Naive B cell (primary cell): ENCODE results near the gene TMEM204. TPM values are rescaled to one million over a fixed set of nuclear protein-coding genes. Genes with fewer than 3 reads are reported as not detected.

Experiments
- ATAC-seq, 2 donors: fragments of 150-1000 bp; cut with Tn5 transposase; 2 replicates each; pipeline ENCODE4 v1.10.0; 2021; ENCODE audit warnings: low read depth in 2 of 2, mild to moderate bottlenecking in 2 of 2, moderate library complexity in 2 of 2
- DNase-seq: peaks from one replicate; pipeline ENCODE4 v3.0.0; 2022
- H3K27ac Mint-ChIP-seq, 6 donors: one replicate each; pipeline ENCODE4 v1.8.0; 2020 to 2022; ENCODE audit warnings: mild to moderate bottlenecking in 6 of 6, mixed read lengths in 6 of 6, moderate library complexity in 5 of 6, inconsistent platforms in 2 of 6
- H3K27me3 Mint-ChIP-seq, 3 donors: one replicate each; pipeline ENCODE4 v1.8.0; 2021 to 2022; ENCODE audit warnings: mixed read lengths in 3 of 3, mild to moderate bottlenecking in 1 of 3
- H3K36me3 Mint-ChIP-seq, 2 donors: one replicate each; pipeline ENCODE4 v1.8.0; 2020 to 2022; ENCODE audit warnings: mixed read lengths in 2 of 2, inconsistent platforms in 1 of 2, mild to moderate bottlenecking in 1 of 2
- H3K4me1 Mint-ChIP-seq, 3 donors: one replicate each; pipeline ENCODE4 v1.8.0; 2020 to 2022; ENCODE audit warnings: mixed read lengths in 3 of 3, inconsistent platforms in 1 of 3, mild to moderate bottlenecking in 1 of 3, moderate library complexity in 1 of 3
- H3K4me3 Mint-ChIP-seq, 8 donors: one replicate each; pipeline ENCODE4 v1.8.0; 2020 to 2022; ENCODE audit warnings: mild to moderate bottlenecking in 8 of 8, mixed read lengths in 8 of 8, moderate library complexity in 8 of 8, inconsistent platforms in 2 of 8
- H3K9me3 Mint-ChIP-seq, 7 donors: one replicate each; pipeline ENCODE4 v1.8.0; 2020 to 2022; ENCODE audit warnings: mixed read lengths in 7 of 7, mild to moderate bottlenecking in 5 of 7, inconsistent platforms in 2 of 7, moderate library complexity in 1 of 7
- polyA plus RNA-seq, 6 donors: library from polyadenylated mRNA; unstranded; fragments of 300-500 nt; fragmentation: Illumina TruSeq; gene quantifications; one replicate each; pipeline ENCODE4 v1.2.3, GENCODE V29; 2021; ENCODE audit warnings: low read depth in 6 of 6

The TMEM204 gene
- polyA plus RNA-seq, 6 donors from 2014 or later: 5.2 to 23.9 (median 6.6) TPM

DNA sequence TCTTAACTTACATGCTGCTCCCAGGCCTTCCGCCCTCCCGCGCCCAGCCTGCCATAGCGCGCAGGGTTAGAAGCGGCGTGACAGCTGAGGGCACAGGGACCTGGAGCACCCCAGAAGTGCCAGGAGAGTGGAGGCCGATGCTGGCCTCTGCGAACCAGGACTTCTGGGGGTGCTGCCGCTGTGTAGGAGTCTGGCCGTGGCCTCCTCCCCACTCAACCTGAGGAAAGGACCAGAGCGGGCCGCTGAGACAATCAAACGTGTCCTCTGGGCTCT lies 1.9 kb upstream of the TMEM204 start:
- ATAC-seq: no peak
- H3K4me1 Mint-ChIP-seq: peaks cover 0 to 25% (median 19%) of the 10 kb centered on the region in 3 donors
- no peak for DNase-seq
- peaks cover 0 to 25% (median 0%) of the 10 kb centered on the region in 3 donors for H3K27me3 Mint-ChIP-seq
- no peak overlapping the region for H3K4me3 Mint-ChIP-seq
- no peaks in the 10 kb centered on the region for H3K36me3 Mint-ChIP-seq
- H3K9me3 Mint-ChIP-seq: peaks cover 0 to 2% (median 0%) of the 10 kb centered on the region in 7 donors
- H3K27ac Mint-ChIP-seq: no peak overlapping the region

DNA sequence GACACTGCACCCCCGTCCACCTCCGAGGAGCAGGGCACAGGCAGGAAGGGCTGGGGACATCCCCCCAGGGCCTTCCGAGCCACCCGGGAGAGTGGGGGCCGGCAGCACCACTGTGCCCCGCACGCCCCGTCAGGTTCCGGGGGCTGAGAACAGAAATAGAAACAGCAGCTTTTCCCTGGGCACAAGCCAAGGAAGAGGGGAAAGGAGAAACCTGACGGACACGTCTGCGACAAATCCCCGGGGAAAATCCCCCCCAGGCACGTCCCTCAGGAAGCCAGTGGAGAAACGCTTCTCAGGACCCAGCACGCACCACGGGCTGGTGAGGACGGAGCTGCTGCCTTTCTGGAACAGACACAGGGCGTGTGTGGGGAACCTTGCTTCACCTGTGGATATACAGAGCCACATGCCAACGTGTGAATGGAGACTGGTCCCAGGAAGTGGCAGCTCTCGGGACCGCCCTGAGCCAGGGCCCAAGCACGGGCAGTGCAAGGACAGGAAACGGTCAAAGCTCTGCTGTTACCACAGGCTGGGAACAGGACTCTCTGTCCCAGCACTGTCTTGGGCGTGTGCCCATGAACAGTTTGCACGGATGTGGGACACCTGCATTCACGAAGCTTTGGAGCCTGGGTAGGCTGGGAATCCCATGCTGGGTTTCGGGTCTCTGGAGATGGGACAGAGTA lies 1.2 kb upstream of the TMEM204 start:
- Mint-ChIP-seq H3K36me3 (no peaks in the 10 kb centered on the region), H3K9me3 (peaks cover 0 to 2% (median 0%) of the 10 kb centered on the region in 7 donors), H3K4me1 (peaks cover 0 to 31% (median 22%) of the 10 kb centered on the region in 3 donors), H3K27me3 (peaks cover 0 to 32% (median 0%) of the 10 kb centered on the region in 3 donors), H3K4me3 (peak overlapping the region in 4 of 8 donors; percentile 15 to 96 (median 68)), H3K27ac (peak overlapping the region in 1 of 6 donors; percentile 47)
- ATAC-seq: no peak
- DNase-seq: no peak

DNA sequence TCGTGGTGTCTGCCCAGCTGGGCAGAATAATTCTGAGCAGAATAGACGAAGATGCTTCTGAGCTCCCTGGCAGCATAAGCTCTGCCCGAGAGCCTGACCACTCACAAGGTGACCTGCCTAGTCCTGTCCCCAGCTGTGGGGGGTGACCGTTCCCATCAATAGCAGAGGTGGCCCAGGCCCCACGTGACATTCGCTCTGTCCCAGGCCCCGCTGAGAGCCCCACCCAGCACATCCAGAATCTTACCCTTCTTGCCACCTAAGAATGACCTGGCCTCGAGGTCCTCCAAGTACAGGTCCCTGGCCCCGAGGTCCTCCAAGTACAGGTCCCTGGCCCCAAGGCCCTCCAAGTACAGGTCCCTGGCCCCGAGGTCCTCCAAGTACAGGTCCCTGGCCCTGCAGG lies 695 bp upstream of the TMEM204 start:
- no peak for DNase-seq
- peak overlapping the region in 2 of 6 donors; percentile 42 to 48 for H3K27ac Mint-ChIP-seq
- ATAC-seq: no peak
- peaks cover 3 to 37% (median 22%) of the 10 kb centered on the region in 3 donors for H3K4me1 Mint-ChIP-seq
- H3K27me3 Mint-ChIP-seq: peaks cover 0 to 32% (median 0%) of the 10 kb centered on the region in 3 donors
- H3K4me3 Mint-ChIP-seq: peak overlapping the region in 4 of 8 donors; percentile 65 to 96 (median 81)
- H3K9me3 Mint-ChIP-seq: peaks cover 0 to 2% (median 0%) of the 10 kb centered on the region in 7 donors
- H3K36me3 Mint-ChIP-seq: no peaks in the 10 kb centered on the region

DNA sequence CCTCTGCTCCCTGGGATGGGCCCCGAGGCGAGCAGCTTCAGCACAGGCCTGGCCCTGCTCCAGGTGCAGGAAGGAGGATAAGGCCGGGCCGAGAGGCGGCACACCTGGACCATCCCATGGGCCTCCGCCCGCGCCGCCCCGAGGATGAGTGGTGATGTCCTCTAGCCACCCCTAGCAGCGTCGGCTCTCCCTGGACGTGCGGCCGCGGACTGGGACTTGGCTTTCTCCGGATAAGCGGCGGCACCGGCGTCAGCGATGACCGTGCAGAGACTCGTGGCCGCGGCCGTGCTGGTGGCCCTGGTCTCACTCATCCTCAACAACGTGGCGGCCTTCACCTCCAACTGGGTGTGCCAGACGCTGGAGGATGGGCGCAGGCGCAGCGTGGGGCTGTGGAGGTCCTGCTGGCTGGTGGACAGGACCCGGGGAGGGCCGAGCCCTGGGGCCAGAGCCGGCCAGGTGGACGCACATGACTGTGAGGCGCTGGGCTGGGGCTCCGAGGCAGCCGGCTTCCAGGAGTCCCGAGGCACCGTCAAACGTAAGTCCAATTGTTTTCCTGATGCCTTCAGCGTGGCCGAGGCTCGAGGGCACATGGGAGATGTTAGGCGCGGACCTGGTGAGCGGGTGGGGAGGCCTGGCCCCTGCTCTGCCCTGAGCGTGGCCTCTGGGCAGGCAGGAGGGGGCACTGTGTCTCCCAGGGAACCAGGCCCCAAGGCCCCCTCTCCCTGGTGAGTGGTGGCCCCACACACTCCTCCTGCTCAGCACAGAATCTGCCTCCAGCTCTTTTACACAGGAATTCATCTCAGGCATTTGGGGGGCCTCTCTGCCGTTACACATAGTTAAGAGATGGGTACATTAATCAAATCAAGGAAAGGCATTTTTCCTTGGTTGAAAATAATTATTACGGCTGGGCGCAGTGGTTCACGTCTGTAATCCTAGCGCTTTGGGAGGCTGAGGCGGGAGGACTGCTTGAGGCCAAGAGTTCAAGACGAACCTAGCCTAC lies 855 bp downstream of the TMEM204 start:
- Mint-ChIP-seq H3K4me3 (peak overlapping the region; percentile 69 to 96 (median 84)), H3K4me1 (peaks cover 11 to 47% (median 26%) of the 10 kb centered on the region in 3 donors), H3K27me3 (peaks cover 0 to 27% (median 0%) of the 10 kb centered on the region in 3 donors), H3K27ac (peak overlapping the region in 2 of 6 donors; percentile 83 to 85), H3K9me3 (no peaks in the 10 kb centered on the region), H3K36me3 (no peaks in the 10 kb centered on the region)
- DNase-seq (no peak), ATAC-seq (peak; percentile 15 to 16)

- no peak for DNase-seq
- H3K27me3 Mint-ChIP-seq: peaks cover 0 to 27% (median 0%) of the 10 kb centered on the region in 3 donors
- H3K9me3 Mint-ChIP-seq: no peaks in the 10 kb centered on the region
- ATAC-seq: no peak
- H3K4me3 Mint-ChIP-seq: peak overlapping the region in 7 of 8 donors; percentile 25 to 96 (median 84)
- H3K36me3 Mint-ChIP-seq: no peaks in the 10 kb centered on the region
- H3K4me1 Mint-ChIP-seq: peaks cover 11 to 44% (median 26%) of the 10 kb centered on the region in 3 donors
- H3K27ac Mint-ChIP-seq: peak overlapping the region in 4 of 6 donors; percentile 16 to 83 (median 56)
Observed at GRCh38 chr16:1535391-1536291, 2.2 kb downstream of the TMEM204 start.

GRCh38 chr16:1536601-1537000 lies 3.1 kb downstream of the TMEM204 start:
- ATAC-seq (no peak), DNase-seq (no peak)
- Mint-ChIP-seq H3K36me3 (no peaks in the 10 kb centered on the region), H3K27ac (peak overlapping the region in 3 of 6 donors; percentile 57 to 82 (median 76)), H3K4me3 (peak overlapping the region in 4 of 8 donors; percentile 20 to 86 (median 56)), H3K27me3 (peaks cover 0 to 27% (median 0%) of the 10 kb centered on the region in 3 donors), H3K9me3 (no peaks in the 10 kb centered on the region), H3K4me1 (peaks cover 11 to 46% (median 26%) of the 10 kb centered on the region in 3 donors)

GRCh38 chr16:1537138-1537577 lies 3.7 kb downstream of the TMEM204 start:
- H3K27ac Mint-ChIP-seq: peak overlapping the region in 1 of 6 donors; percentile 57
- peaks cover 0 to 27% (median 0%) of the 10 kb centered on the region in 3 donors for H3K27me3 Mint-ChIP-seq
- H3K9me3 Mint-ChIP-seq: no peaks in the 10 kb centered on the region
- no peaks in the 10 kb centered on the region for H3K36me3 Mint-ChIP-seq
- no peak for ATAC-seq
- DNase-seq: no peak
- H3K4me3 Mint-ChIP-seq: peak overlapping the region in 4 of 8 donors; percentile 20 to 42 (median 26)
- peaks cover 12 to 46% (median 26%) of the 10 kb centered on the region in 3 donors for H3K4me1 Mint-ChIP-seq

DNA sequence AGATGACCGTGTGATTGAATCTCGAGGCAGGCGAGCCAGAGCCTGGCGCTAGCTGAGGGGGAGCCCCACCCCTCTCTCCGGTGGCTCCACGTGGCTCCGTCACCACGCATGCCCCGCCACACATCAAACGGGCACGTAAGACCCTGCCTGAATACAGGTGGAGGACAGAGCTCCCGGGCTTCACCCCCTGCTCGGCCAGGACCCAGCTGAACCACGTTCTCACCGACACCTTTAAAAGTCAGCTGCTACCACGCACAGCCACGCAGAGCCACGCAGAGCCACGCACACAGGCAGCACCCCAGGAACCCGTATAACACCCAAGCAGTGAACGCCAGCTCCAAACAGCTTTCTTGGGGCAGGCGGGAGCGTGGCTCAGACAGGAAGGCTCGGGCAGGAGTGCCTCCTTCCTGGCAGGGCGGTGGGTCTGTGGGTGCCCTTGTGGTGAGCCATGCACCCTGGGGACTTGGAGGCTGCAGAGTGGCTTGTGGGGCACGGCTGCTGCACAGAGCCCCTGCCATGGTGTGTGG lies 4.4 kb downstream of the TMEM204 start:
- no peaks in the 10 kb centered on the region for H3K9me3 Mint-ChIP-seq
- ATAC-seq (peak in 1 of 2 donors; percentile 15), DNase-seq (no peak)
- H3K27ac Mint-ChIP-seq: peak overlapping the region in 1 of 6 donors; percentile 12
- peak overlapping the region in 4 of 8 donors; percentile 16 to 65 (median 44) for H3K4me3 Mint-ChIP-seq
- H3K36me3 Mint-ChIP-seq: no peaks in the 10 kb centered on the region
- peaks cover 19 to 46% (median 26%) of the 10 kb centered on the region in 3 donors for H3K4me1 Mint-ChIP-seq
- H3K27me3 Mint-ChIP-seq: peaks cover 0 to 27% (median 0%) of the 10 kb centered on the region in 3 donors

DNA sequence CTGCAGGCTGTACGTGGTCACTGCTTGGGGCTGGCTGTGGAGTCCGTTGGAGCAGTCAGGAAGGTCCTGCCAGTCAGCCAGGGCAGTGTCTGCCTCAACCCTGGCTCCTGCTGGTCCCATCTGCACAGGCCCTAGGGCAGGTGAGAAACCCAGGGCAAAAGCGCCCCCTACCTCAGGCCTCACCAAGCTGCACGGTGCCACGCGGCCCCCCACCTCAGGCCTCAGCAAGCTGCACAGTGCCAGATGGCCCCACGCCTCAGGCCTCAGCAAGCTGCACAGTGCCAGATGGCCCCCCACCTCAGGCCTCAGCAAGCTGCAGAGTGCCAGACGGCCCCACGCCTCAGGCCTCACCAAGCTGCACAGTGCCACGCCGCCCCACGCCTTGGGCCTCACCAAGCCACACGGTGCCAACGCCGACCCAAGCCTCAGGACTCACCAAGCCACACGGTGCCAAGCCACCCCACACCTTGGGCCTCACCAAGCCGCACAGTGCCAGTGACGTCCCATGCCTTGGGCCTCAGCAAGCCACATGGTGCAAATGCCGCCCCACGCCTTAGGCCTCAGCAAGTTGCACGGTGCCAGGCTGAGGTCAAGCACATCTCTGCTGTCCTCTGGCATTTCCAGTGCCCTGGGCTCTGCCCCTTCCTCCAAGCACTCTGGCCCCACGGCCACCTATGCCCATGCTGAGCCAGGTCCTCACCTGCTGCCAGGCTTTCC lies 5.5 kb downstream of the TMEM204 start:
- Mint-ChIP-seq H3K9me3 (no peaks in the 10 kb centered on the region), H3K36me3 (no peaks in the 10 kb centered on the region), H3K27me3 (peaks cover 0 to 20% (median 0%) of the 10 kb centered on the region in 3 donors), H3K4me3 (peak overlapping the region in 3 of 8 donors; percentile 16 to 80 (median 54)), H3K27ac (peak overlapping the region in 2 of 6 donors; percentile 1 to 42), H3K4me1 (peaks cover 30 to 50% (median 32%) of the 10 kb centered on the region in 3 donors)
- ATAC-seq (peak; percentile 70 to 72), DNase-seq (peak; percentile 41)

DNA sequence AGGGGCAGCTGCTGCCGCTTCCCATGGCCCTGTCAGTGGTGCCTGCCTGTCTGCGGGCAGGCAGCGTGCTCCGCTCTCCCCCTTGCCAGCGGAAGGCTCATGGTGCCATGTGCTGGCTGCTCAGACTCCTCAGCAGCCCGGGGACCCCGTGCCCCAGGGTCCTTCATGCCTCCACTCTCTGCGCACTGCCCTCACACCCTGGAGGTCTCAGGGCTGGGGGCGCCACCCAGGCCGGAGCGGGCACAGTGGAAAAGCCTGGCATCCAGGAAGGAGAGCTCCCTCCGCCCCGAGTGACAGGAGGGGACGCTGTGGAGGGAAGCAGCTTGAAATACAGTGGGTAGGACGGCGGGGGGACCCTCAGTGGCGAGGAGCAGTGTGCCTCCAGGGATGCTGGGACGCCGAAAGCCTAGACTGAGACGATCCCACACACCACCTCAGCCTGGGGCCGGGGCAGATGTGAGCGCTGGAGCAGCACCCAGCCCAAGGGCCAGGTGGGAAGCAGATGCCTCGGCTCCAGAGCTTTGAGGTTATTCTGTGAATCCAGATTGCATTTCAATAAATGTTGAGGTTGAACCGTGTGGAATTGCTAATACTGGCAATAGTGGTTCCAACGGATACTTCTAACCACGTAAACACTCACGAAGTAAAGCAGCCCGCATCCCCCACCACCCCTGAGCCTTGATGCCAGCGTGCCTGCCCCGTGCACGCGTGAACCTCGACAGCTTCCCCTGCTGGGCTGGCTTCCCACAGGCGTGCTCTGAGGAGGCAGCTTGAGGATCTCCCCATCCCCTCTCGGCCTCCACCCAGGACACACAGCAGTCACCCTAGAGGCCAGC lies 6.5 kb downstream of the TMEM204 start:
- no peak for DNase-seq
- H3K27me3 Mint-ChIP-seq: peaks cover 0 to 16% (median 0%) of the 10 kb centered on the region in 3 donors
- no peaks in the 10 kb centered on the region for H3K9me3 Mint-ChIP-seq
- H3K27ac Mint-ChIP-seq: no peak overlapping the region
- no peaks in the 10 kb centered on the region for H3K36me3 Mint-ChIP-seq
- no peak overlapping the region for H3K4me3 Mint-ChIP-seq
- no peak for ATAC-seq
- H3K4me1 Mint-ChIP-seq: peaks cover 25 to 56% (median 30%) of the 10 kb centered on the region in 3 donors

- DNase-seq: no peak
- Mint-ChIP-seq H3K4me1 (peaks cover 23 to 56% (median 34%) of the 10 kb centered on the region in 3 donors), H3K4me3 (no peak overlapping the region), H3K27me3 (peaks cover 0 to 10% (median 0%) of the 10 kb centered on the region in 3 donors), H3K9me3 (no peaks in the 10 kb centered on the region), H3K27ac (peak overlapping the region in 1 of 6 donors; percentile 80), H3K36me3 (no peaks in the 10 kb centered on the region)
- no peak for ATAC-seq
Observed at GRCh38 chr16:1540556-1540855, 7.0 kb downstream of the TMEM204 start.
